Adipose tissue (tissue), 3 donors: ENCODE data around the gene POGK. TPM values are rescaled to one million over a fixed set of nuclear protein-coding genes. Genes with fewer than 3 reads are reported as not detected.

Experiments
- H3K27ac ChIP-seq: one replicate; pipeline ENCODE4 v1.5.1; 2013; ENCODE audit warnings: low read depth, low read length
- WGBS, 3 donors: extraction: QIAGEN DNeasy Blood & Tissue Kit; methylation state at CpG; one replicate each; pipeline ENCODE4 v1.1.7; 2013; 5-methylcytosine and 5-hydroxymethylcytosine counted together
- polyA plus RNA-seq, 3 donors: library from polyadenylated mRNA; stranded (reverse); fragments of 200-250 nt; gene quantifications; one replicate each; pipeline ENCODE4 v1.2.3, GENCODE V29; 2013
- donor health status: healthy with polysubstance abuse.
- donor health status: Bipolar disorder and iron deficiency.
- donor health status: healthy.

POGK gene
- polyA plus RNA-seq, 3 donors = 6.2 to 11.2 (median 10.8) TPM

DNA sequence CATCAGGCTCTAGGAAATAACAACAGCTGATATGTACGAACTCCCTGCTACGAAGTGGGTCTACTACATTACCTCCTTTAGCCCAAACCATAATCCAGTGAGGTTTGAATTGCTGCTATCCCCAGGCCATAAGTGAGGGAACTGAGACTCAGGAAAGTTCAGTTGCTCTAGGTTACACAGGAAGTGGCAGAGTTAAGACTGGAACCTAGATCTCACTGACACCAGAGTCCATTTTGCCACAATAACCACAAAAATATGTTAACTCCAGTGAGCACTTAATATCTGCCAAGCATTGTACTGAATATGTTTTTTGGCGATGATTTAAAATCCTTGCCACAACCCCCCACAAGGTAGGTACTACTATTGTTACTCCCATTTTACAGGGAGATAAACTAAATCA is 45.7 kb downstream of the POGK start:
- H3K27ac ChIP-seq = no peak overlapping the region
- 84 to 91% (median 86%) methylated on average over 3 of the region's 3 CpGs for WGBS, 3 donors

DNA sequence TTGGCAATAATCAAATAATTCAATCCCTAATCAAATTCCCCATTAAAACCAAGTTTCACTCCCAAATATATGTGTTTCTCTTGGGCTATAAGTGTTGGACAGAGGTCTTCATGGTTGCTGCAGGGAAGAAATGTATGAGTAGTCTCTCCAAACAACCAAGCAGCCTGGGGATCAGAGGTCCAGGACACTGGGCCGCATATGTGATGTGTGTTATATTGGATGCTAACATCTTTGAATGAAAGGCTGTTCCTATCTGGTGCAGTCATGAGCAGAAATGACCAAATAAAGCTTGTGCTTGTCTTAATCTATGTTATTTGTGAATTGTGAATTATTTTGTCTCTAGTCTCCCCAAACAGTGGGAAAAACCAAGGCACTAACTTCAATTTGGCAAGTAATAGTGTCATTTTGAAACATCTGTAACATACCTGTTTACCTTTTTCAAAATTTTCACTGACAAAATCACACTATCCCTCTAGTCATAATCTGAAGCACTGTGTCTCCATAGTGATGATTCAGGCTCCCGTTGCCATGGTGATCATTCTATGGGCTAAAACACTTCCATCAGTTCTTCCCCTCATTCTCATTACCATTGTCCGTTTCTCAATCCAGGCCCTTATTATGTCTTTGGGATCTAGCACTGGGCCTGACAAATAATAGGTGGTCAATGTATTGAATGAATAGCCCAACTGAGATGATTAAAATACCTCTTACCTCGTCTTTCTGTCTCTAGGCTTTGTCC is 49.3 kb downstream of the POGK start:
- 79 to 86% (median 86%) methylated on average over 4 of the region's 4 CpGs for WGBS, 3 donors
- no peak overlapping the region for H3K27ac ChIP-seq

GRCh38 chr1:166889776-166890175 is 50.5 kb downstream of the POGK start:
- H3K27ac ChIP-seq = no peak overlapping the region

DNA sequence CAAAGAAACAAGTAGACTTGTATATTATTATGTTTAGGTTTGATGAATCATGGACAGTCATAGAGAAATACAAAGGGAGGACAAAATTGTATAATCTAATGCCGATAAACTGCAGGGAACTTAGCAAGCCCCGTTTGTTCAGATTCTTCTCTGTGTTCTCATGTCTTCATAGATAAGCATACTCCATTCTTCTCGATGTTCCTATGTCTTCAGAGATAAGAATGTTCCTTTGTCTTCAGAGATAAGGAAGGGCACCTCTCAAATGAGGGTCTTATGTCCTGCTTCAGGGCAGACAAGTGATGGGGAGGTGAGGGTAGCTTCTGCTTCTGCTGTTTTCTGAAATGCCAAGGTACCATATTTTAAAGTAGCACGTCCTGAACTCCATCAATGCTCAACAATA is 56.5 kb downstream of the POGK start:
- WGBS, 3 donors = 52 to 82% (median 76%) methylated on average over 4 of the region's 4 CpGs
- H3K27ac ChIP-seq = no peak overlapping the region

GRCh38 chr1:166899769-166900168 is 60.5 kb downstream of the POGK start:
- no peak overlapping the region for H3K27ac ChIP-seq

DNA sequence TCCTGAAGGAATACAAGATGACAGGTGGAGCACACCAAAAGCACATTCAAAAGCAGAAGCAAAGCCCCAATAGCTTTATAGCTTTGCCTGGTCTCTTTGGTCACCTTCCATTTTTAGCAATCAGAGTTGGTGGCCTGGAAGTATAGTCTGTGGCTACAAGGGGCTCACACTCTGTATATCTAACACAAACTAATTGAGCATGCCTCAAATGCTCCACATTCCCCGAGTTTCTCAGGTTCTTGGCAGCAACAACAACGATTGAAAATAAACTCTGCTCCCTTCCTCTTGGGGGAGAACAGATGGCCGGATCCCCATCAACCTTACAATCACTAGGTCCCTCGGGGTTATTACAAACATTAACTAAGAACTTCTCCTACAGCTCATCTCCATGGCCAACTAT is 61.7 kb downstream of the POGK start:
- 19 to 33% (median 29%) methylated on average over 4 of the region's 4 CpGs for WGBS, 3 donors
- H3K27ac ChIP-seq = no peak overlapping the region

- H3K27ac ChIP-seq = no peak overlapping the region
- 44 to 79% (median 77%) methylated on average over 1 of the region's 1 CpG for WGBS, 3 donors
These were observed 63.0 kb downstream of the POGK start for GRCh38 chr1:166902279-166902678.

GRCh38 chr1:166903232-166903631 is 64.0 kb downstream of the POGK start:
- 34 to 48% (median 48%) methylated on average over 1 of the region's 1 CpG for WGBS, 3 donors
- H3K27ac ChIP-seq = no peak overlapping the region

DNA sequence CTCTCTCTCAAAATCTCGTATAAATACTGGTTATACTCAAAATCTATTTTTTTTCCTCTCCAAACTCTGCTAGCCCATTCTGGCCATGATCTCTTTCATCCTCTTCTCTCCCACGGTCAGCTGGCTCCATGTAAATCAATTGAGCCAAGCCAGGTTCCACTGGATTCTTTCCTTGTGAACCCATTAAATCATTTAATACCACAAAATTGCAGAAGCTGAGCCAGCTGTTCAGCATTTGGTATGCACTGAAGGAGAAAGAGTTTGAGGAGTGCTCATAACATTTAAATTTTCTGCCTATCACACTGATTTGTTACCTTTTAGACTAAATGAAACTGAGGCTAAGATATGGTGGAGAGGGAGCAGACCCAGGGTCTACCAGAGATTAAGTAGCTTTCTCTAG is 65.9 kb downstream of the POGK start:
- 38 to 57% (median 52%) methylated on average over 2 of the region's 2 CpGs for WGBS, 3 donors
- H3K27ac ChIP-seq = no peak overlapping the region

- WGBS, 3 donors = 59 to 85% (median 72%) methylated on average over 3 of the region's 3 CpGs
- no peak overlapping the region for H3K27ac ChIP-seq
These were observed 66.6 kb downstream of the POGK start for GRCh38 chr1:166905900-166906299.

Other genes starting within 250 kb of the POGK start
- 1 to 10 TPM; 4.1 to 5.3 (median 4.4) TPM for gene TADA1, start 36.8 kb downstream of the POGK start, polyA plus RNA-seq
- gene ILDR2, start 136.1 kb downstream of the POGK start, polyA plus RNA-seq = under 1 TPM; 0.09 to 0.11 (median 0.10) TPM
- under 1 TPM in 1 of 3 donors, not detected in 2; 0.12 TPM for gene MAEL, start 149.8 kb downstream of the POGK start, polyA plus RNA-seq